Neural crest cell (in vitro differentiated cells): ENCODE data around the gene CYTIP. TPM values are rescaled to one million over a fixed set of nuclear protein-coding genes. Genes with fewer than 3 reads are reported as not detected.

Experiments used
- DNase-seq: peaks from one replicate; pipeline ENCODE4 v3.0.0; 2021; ENCODE audit warnings: low read depth, mixed read lengths, low spot score
- H3K27ac Mint-ChIP-seq: one replicate; pipeline ENCODE4 v1.8.0; 2021; ENCODE audit warnings: mild to moderate bottlenecking, mixed read lengths; ENCODE audit not compliant: unreplicated experiment
- H3K27me3 Mint-ChIP-seq: 2 replicates; pipeline ENCODE4 v1.8.0; 2021; ENCODE audit warnings: low read depth, mild to moderate bottlenecking, mixed read lengths
- H3K36me3 Mint-ChIP-seq: 2 replicates; pipeline ENCODE4 v1.8.0; 2021; ENCODE audit warnings: low read depth, mild to moderate bottlenecking, mixed read lengths
- H3K4me1 Mint-ChIP-seq: 2 replicates; pipeline ENCODE4 v1.8.0; 2021; ENCODE audit warnings: mixed read lengths
- H3K4me3 Mint-ChIP-seq: one replicate; pipeline ENCODE4 v1.8.0; 2021; ENCODE audit warnings: mild to moderate bottlenecking, mixed read lengths
- H3K9me3 Mint-ChIP-seq: 2 replicates; pipeline ENCODE4 v1.8.0; 2021; ENCODE audit warnings: mixed read lengths
- total RNA-seq: library from RNA; stranded (reverse); gene quantifications from 2 replicates; pipeline ENCODE4 v1.2.1, GENCODE V29; 2021
- TF ChIP-seq, protein P1 (sequence below): fragments of 200-600 bp; sonication (generic); conservative IDR thresholded peaks from 2 replicates; pipeline ENCODE4 v1.5.0; 2021; ENCODE audit warnings: antibody characterized with exemption, mild to moderate bottlenecking

The CYTIP gene
- total RNA-seq, 1 donor from 2014 or later, result 0.35 TPM

- no peaks in the 10 kb centered on the region for H3K9me3 Mint-ChIP-seq
- H3K36me3 Mint-ChIP-seq, result no peaks in the 10 kb centered on the region
- no peaks in the 10 kb centered on the region for H3K27me3 Mint-ChIP-seq
- H3K4me3 Mint-ChIP-seq, result no peak overlapping the region
- no peak overlapping the region for H3K27ac Mint-ChIP-seq
- no peak for DNase-seq
- no peaks in the 10 kb centered on the region for H3K4me1 Mint-ChIP-seq
- TF ChIP-seq, protein P1, sequence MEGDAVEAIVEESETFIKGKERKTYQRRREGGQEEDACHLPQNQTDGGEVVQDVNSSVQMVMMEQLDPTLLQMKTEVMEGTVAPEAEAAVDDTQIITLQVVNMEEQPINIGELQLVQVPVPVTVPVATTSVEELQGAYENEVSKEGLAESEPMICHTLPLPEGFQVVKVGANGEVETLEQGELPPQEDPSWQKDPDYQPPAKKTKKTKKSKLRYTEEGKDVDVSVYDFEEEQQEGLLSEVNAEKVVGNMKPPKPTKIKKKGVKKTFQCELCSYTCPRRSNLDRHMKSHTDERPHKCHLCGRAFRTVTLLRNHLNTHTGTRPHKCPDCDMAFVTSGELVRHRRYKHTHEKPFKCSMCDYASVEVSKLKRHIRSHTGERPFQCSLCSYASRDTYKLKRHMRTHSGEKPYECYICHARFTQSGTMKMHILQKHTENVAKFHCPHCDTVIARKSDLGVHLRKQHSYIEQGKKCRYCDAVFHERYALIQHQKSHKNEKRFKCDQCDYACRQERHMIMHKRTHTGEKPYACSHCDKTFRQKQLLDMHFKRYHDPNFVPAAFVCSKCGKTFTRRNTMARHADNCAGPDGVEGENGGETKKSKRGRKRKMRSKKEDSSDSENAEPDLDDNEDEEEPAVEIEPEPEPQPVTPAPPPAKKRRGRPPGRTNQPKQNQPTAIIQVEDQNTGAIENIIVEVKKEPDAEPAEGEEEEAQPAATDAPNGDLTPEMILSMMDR, result no peak
Observed at GRCh38 chr2:157440404-157441071, 3.4 kb downstream of the CYTIP start.

DNA sequence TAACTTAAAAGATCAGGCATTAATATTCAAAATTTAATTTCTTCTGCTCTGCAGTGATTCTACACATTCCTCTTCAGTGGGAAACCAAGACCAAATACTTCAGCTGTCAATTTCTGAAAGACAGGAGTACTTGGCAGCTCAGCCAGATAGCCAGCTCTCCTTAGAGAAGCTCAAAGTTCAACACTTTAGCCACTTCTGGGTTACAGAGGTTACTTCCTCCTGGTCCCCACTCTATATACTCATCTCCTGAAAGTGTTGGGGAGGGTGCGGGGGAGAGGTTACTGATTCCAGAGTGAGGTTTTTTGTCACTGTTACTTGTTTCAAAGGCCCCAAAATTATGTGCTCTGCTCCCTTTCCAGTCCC lies 4.1 kb downstream of the CYTIP start:
- Mint-ChIP-seq H3K36me3 (no peaks in the 10 kb centered on the region), H3K27ac (no peak overlapping the region), H3K4me3 (no peak overlapping the region), H3K27me3 (no peaks in the 10 kb centered on the region), H3K4me1 (no peaks in the 10 kb centered on the region), H3K9me3 (no peaks in the 10 kb centered on the region)
- TF ChIP-seq, protein P1, result no peak
- DNase-seq, result no peak

- no peaks in the 10 kb centered on the region for H3K36me3 Mint-ChIP-seq
- H3K9me3 Mint-ChIP-seq, result no peaks in the 10 kb centered on the region
- no peak overlapping the region for H3K27ac Mint-ChIP-seq
- DNase-seq, result no peak
- TF ChIP-seq, protein P1, result no peak
- no peak overlapping the region for H3K4me3 Mint-ChIP-seq
- H3K4me1 Mint-ChIP-seq, result no peaks in the 10 kb centered on the region
- no peaks in the 10 kb centered on the region for H3K27me3 Mint-ChIP-seq
Observed at GRCh38 chr2:157438863-157439823, 4.7 kb downstream of the CYTIP start.

DNA sequence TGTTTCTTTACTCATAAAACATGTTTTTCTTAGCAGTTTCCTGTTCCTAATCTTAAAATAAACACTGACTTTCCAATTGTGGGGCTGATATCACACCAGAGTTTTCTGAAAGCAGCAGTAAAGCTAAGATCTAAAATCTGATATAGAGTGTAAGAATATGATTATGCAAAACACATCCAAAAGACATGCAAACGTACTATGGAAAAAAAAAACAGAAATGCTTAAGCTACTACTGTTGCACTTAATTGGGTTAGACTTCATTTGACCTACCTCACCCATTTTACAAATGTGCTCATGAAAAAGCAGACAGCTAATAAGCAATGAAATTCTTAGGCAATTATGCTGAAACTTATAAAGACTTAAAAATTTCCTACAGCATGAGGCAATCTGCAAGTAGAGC lies 10.5 kb downstream of the CYTIP start:
- DNase-seq, result no peak
- Mint-ChIP-seq H3K27ac (no peak overlapping the region), H3K4me3 (no peak overlapping the region), H3K4me1 (peaks cover 10% of the 10 kb centered on the region), H3K36me3 (no peaks in the 10 kb centered on the region), H3K9me3 (no peaks in the 10 kb centered on the region), H3K27me3 (no peaks in the 10 kb centered on the region)
- TF ChIP-seq, protein P1, result no peak

- TF ChIP-seq, protein P1, result no peak
- no peaks in the 10 kb centered on the region for H3K27me3 Mint-ChIP-seq
- no peak overlapping the region for H3K4me3 Mint-ChIP-seq
Observed at GRCh38 chr2:157432475-157433106, 11.3 kb downstream of the CYTIP start.

More at GRCh38 chr2:157432475-157433106, 11.3 kb downstream of the CYTIP start:
- DNase-seq, result no peak
- H3K36me3 Mint-ChIP-seq, result no peaks in the 10 kb centered on the region
- H3K9me3 Mint-ChIP-seq, result no peaks in the 10 kb centered on the region
- H3K4me1 Mint-ChIP-seq, result peaks cover 10% of the 10 kb centered on the region
- H3K27ac Mint-ChIP-seq, result no peak overlapping the region
